Natural killer cell (primary cell): ENCODE measurements around the gene ZNF341. TPM values are rescaled to one million over a fixed set of nuclear protein-coding genes. Genes with fewer than 3 reads are reported as not detected.
"Not testable (repeated sequence)": the region's sequence is repeated elsewhere in the genome, so short reads cannot be mapped to it uniquely, and the experiment has no call there.

ENCODE experiments used
- ATAC-seq, 3 donors: fragments of 150-1000 bp in 2 of 3; fragments of 200-7000 bp in 1 of 3; cut with Tn5 transposase; 1 replicate in 1 of 3; 2 replicates in 2 of 3; pipeline ENCODE4 v1.10.0; 2021; ENCODE audit warnings: mild to moderate bottlenecking in 2 of 3, moderate library complexity in 2 of 3
- DNase-seq, 2 donors: peaks; one replicate each; pipeline versions ENCODE4 v3.0.0 to v3.0.0-alpha.2; 2013 to 2021; ENCODE audit warnings: mixed read lengths in 1 of 2
- H3K27ac ChIP-seq: one replicate; pipeline ENCODE4 v1.5.1; 2013; ENCODE audit warnings: mild to moderate bottlenecking, low read length
- H3K27me3 ChIP-seq: one replicate; pipeline ENCODE4 v1.6.1; 2013; ENCODE audit warnings: low read length; ENCODE audit not compliant: control insufficient read depth, insufficient read depth
- H3K36me3 ChIP-seq: one replicate; pipeline ENCODE4 v1.6.1; 2013; ENCODE audit warnings: low read length; ENCODE audit not compliant: control insufficient read depth, insufficient read depth
- H3K4me1 ChIP-seq: one replicate; pipeline ENCODE4 v1.6.1; 2013; ENCODE audit warnings: low read length; ENCODE audit not compliant: control insufficient read depth, insufficient read depth
- H3K4me3 ChIP-seq: one replicate; pipeline ENCODE4 v1.5.1; 2013; ENCODE audit warnings: low read length
- H3K9me3 ChIP-seq: one replicate; pipeline ENCODE4 v1.6.1; 2013; ENCODE audit warnings: low read length; ENCODE audit not compliant: control insufficient read depth, insufficient read depth
- H3K27ac Mint-ChIP-seq, 2 donors: one replicate each; pipeline ENCODE4 v1.8.0; 2022; ENCODE audit warnings: mild to moderate bottlenecking in 2 of 2, mixed read lengths in 2 of 2, moderate library complexity in 1 of 2
- H3K27me3 Mint-ChIP-seq, 2 donors: one replicate each; pipeline ENCODE4 v1.8.0; 2022; ENCODE audit warnings: low read depth in 2 of 2, mixed read lengths in 2 of 2
- H3K36me3 Mint-ChIP-seq: one replicate; pipeline ENCODE4 v1.8.0; 2022; ENCODE audit warnings: mixed read lengths
- H3K4me1 Mint-ChIP-seq, 2 donors: one replicate each; pipeline ENCODE4 v1.8.0; 2022; ENCODE audit warnings: mixed read lengths in 2 of 2
- H3K4me3 Mint-ChIP-seq: one replicate; pipeline ENCODE4 v1.8.0; 2022; ENCODE audit warnings: mild to moderate bottlenecking, moderate library complexity, mixed read lengths
- H3K9me3 Mint-ChIP-seq, 2 donors: one replicate each; pipeline ENCODE4 v1.8.0; 2022; ENCODE audit warnings: mixed read lengths in 2 of 2
- WGBS: methylation state at CpG from one replicate; pipeline ENCODE4 v1.1.7; 2013; ENCODE audit warnings: missing lambda C conversion rate; ENCODE audit not compliant: insufficient coverage; 5-methylcytosine and 5-hydroxymethylcytosine counted together
- intact Hi-C: fragments of 100-400 bp; cut with micrococcal nuclease; formaldehyde crosslinking; loops from one replicate; pipeline ENCODE4 v1.14.2; 2022
- total RNA-seq, 4 donors: library from RNA; stranded (reverse); fragments of 120-200 nt in 1 of 4; gene quantifications; one replicate each; pipeline versions ENCODE4 v1.2.3 to v1.2.4, GENCODE V29; 2013 to 2022
- TF ChIP-seq, protein P1 (sequence below): fragments of 200-600 bp; IDR thresholded peaks from one replicate; pipeline ENCODE4 v1.8.0; 2022; ENCODE audit warnings: antibody characterized with exemption

ZNF341 gene
- total RNA-seq, 3 donors from 2014 or later (not counting 1 experiment from before 2014, with no cell fraction given), result 3.6 to 5.1 (median 4.3) TPM

DNA sequence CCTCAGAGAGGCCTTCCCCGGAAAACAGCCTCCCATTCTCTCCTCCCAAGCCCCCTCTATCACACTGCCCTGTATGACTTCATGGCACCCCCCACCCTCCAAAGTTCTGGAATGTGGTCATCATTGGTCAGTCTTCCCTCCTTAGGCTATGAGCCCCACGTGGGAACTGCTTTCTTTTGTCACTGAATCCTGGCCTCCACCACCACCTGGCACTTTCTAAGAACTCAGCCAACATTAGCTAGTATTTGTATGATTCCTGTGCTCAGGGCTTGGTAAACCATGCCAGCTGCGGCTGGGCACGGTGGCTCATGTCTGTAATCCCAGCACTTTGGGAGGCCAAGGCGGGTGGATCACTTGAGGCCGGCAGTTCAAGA, 37.2 kb upstream of the ZNF341 start:
- peaks cover 6 to 7% of the 10 kb centered on the region in 2 donors for H3K4me1 Mint-ChIP-seq
- TF ChIP-seq, protein P1, sequence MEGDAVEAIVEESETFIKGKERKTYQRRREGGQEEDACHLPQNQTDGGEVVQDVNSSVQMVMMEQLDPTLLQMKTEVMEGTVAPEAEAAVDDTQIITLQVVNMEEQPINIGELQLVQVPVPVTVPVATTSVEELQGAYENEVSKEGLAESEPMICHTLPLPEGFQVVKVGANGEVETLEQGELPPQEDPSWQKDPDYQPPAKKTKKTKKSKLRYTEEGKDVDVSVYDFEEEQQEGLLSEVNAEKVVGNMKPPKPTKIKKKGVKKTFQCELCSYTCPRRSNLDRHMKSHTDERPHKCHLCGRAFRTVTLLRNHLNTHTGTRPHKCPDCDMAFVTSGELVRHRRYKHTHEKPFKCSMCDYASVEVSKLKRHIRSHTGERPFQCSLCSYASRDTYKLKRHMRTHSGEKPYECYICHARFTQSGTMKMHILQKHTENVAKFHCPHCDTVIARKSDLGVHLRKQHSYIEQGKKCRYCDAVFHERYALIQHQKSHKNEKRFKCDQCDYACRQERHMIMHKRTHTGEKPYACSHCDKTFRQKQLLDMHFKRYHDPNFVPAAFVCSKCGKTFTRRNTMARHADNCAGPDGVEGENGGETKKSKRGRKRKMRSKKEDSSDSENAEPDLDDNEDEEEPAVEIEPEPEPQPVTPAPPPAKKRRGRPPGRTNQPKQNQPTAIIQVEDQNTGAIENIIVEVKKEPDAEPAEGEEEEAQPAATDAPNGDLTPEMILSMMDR, result no peak
- Histone ChIP-seq H3K4me1 (peaks cover 15% of the 10 kb centered on the region), H3K27me3 (no peaks in the 10 kb centered on the region), H3K27ac (no peak overlapping the region), H3K4me3 (no peak overlapping the region), H3K9me3 (no peaks in the 10 kb centered on the region), H3K36me3 (no peaks in the 10 kb centered on the region)
- intact Hi-C loops, result no loop called here
- H3K9me3 Mint-ChIP-seq, result no peaks in the 10 kb centered on the region
- H3K27me3 Mint-ChIP-seq, result no peaks in the 10 kb centered on the region
- no peak for DNase-seq
- 89% methylated on average over 6 of the region's 6 CpGs for WGBS
- no peak overlapping the region for H3K27ac Mint-ChIP-seq
- no peaks in the 10 kb centered on the region for H3K36me3 Mint-ChIP-seq
- H3K4me3 Mint-ChIP-seq, result no peak overlapping the region
- ATAC-seq, result no peak

DNA sequence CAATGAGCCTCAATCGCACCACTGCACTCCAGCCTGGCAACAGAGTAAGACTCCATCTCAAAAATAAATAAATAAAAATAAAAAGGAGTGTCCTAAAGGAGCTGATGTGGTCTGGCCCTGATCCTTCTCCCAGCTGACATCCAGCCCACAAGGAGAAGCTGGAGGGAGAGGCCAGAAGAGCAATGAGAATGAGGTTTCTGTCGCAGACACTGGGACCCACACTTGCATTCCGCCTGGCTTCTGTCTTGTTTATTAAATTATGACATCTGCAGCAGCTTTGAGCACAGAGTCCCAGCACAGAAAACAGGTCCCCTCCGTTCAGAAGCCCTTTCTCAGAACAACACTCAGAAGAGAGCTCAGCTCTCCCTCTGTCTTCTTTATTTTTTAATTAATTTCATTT, 35.3 kb upstream of the ZNF341 start:
- ATAC-seq (no peak), DNase-seq (no peak)
- no peaks in the 10 kb centered on the region for H3K36me3 ChIP-seq
- WGBS, result 96% methylated on average over 3 of the region's 4 CpGs
- Mint-ChIP-seq H3K27ac (no peak overlapping the region), H3K4me1 (no peaks in the 10 kb centered on the region), H3K4me3 (no peak overlapping the region), H3K36me3 (no peaks in the 10 kb centered on the region), H3K9me3 (no peaks in the 10 kb centered on the region), H3K27me3 (no peaks in the 10 kb centered on the region)
- no peak overlapping the region for H3K4me3 ChIP-seq
- no peaks in the 10 kb centered on the region for H3K27me3 ChIP-seq
- intact Hi-C loops, result no loop called here
- H3K4me1 ChIP-seq, result no peaks in the 10 kb centered on the region
- TF ChIP-seq, protein P1, result no peak
- no peak overlapping the region for H3K27ac ChIP-seq
- no peaks in the 10 kb centered on the region for H3K9me3 ChIP-seq

DNA sequence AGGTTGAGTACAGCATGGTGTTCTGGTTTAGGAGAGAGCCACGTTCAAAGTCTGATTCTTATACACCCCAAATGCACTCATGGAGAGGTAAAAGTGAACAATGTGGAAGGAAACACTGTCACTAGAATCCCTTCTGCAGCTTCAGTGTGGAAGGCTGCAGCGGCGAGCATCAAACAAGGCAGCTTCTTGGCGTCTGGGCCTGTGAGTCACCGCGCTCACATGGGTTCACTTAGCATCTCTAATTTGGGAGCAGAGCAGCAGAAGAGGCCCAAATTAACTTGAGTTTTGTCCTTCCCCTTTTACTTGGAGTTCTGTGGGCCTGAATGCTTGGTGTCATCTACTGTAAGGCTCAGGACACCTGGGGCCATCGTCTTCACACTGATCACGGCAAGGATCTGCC, 34.7 kb upstream of the ZNF341 start:
- Mint-ChIP-seq H3K4me1 (no peaks in the 10 kb centered on the region), H3K27ac (no peak overlapping the region), H3K36me3 (no peaks in the 10 kb centered on the region), H3K27me3 (no peaks in the 10 kb centered on the region), H3K4me3 (no peak overlapping the region), H3K9me3 (no peaks in the 10 kb centered on the region)
- TF ChIP-seq, protein P1, result no peak
- no peak for ATAC-seq
- Histone ChIP-seq H3K4me1 (no peaks in the 10 kb centered on the region), H3K36me3 (no peaks in the 10 kb centered on the region), H3K4me3 (no peak overlapping the region), H3K27ac (no peak overlapping the region), H3K9me3 (no peaks in the 10 kb centered on the region), H3K27me3 (no peaks in the 10 kb centered on the region)
- 95% methylated on average over 8 of the region's 8 CpGs for WGBS
- DNase-seq, result no peak
- intact Hi-C loops, result no loop called here

DNA sequence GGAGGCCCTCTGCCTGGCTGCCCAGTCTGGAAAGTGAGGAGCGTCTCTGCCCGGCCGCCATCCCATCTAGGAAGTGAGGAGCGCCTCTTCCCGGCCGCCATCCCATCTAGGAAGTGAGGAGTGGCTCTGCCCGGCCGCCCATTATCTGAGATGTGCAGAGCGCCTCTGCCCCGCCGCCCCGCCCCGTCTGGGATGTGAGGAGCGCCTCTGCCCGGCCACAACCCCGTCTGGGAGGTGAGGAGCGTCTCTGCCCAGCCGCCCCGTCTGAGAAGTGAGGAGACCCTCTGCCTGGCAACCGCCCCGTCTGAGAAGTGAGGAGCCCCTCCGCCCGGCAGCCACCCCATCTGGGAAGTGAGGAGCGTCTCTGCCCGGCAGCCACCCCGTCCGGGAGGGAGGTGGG, 32.8 kb upstream of the ZNF341 start:
- H3K27ac Mint-ChIP-seq, H3K36me3 ChIP-seq, H3K27me3 ChIP-seq, H3K27ac ChIP-seq, H3K36me3 Mint-ChIP-seq, H3K4me3 ChIP-seq, H3K9me3 ChIP-seq, H3K4me3 Mint-ChIP-seq, ATAC-seq, H3K9me3 Mint-ChIP-seq, H3K27me3 Mint-ChIP-seq, H3K4me1 ChIP-seq, H3K4me1 Mint-ChIP-seq, DNase-seq, intact Hi-C loops: not testable (repeated sequence)
- 99% methylated on average over 11 of the region's 27 CpGs for WGBS

DNA sequence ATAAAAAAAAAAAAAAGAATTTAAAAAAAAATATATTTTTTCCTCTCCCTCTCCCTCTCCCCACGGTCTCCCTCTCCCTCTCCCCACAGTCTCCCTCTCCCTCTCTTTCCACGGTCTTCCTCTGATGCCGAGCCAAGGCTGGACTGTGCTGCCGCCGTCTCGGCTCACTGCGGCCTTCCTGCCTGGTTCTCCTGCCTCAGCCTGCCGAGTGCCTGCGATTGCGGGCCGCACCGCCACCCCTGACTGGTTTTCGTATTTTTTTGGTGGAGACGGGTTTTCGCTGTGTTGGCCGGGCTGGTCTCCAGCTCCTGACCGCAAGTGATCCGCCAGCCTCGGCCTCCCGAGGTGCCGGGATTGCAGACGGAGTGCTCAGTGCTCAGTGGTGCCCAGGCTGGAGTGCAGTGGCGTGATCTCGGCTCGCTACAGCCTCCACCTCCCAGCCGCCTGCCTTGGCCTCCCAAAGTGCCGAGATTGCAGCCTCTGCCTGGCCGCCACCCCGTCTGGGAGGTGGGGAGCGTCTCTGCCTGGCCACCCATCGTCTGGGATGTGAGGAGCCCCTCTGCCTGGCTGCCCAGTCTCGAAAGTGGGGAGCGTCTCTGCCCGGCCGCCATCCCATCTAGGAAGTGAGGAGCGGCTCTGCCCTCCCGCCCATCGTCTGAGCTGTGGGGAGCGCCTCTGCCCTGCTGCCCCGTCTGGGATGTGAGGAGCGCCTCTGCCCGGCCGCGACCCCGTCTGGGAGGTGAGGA, 30.9 kb upstream of the ZNF341 start:
- H3K27me3 Mint-ChIP-seq, H3K4me1 Mint-ChIP-seq, H3K4me3 Mint-ChIP-seq, H3K36me3 Mint-ChIP-seq, H3K4me3 ChIP-seq, H3K27ac Mint-ChIP-seq, H3K4me1 ChIP-seq, H3K36me3 ChIP-seq, ATAC-seq, H3K9me3 Mint-ChIP-seq, H3K27ac ChIP-seq, H3K27me3 ChIP-seq, intact Hi-C loops, H3K9me3 ChIP-seq, DNase-seq: not testable (repeated sequence)
- WGBS, result 97% methylated on average over 45 of the region's 45 CpGs
